Panc1 (cell line): ENCODE results near the gene MARK2.

ENCODE experiments used
- CTCF ChIP-seq: fragments of 450-650 bp; IDR thresholded peaks from 2 replicates; pipeline ENCODE4 v1.5.1; 2017; ENCODE audit warnings: mild to moderate bottlenecking
- POLR2AphosphoS5 ChIP-seq: IDR thresholded peaks from 2 replicates; pipeline ENCODE4 v1.6.1; 2012; ENCODE audit warnings: mild to moderate bottlenecking, low read depth, low read length, moderate library complexity
- SIN3A ChIP-seq: IDR thresholded peaks from 2 replicates; pipeline ENCODE4 v1.6.1; 2012; ENCODE audit warnings: low read depth, mild to moderate bottlenecking, low read length, moderate library complexity, borderline replicate concordance; ENCODE audit not compliant: insufficient read depth

GRCh38 chr11:63904743-63905142 is 65.8 kb downstream of the MARK2 start:
- TF ChIP-seq CTCF = no peak
- TF ChIP-seq POLR2AphosphoS5 = no peak
- no peak for TF ChIP-seq SIN3A
